Fibroblast of the conjunctiva (primary cell): ENCODE measurements around the gene FARSB.
"Not testable (repeated sequence)": the region's sequence is repeated elsewhere in the genome, so short reads cannot be mapped to it uniquely, and the experiment has no call there.

ENCODE experiments used
- DNase-seq: peaks from one replicate; pipeline ENCODE4 v3.0.0-alpha.2; 2010; ENCODE audit warnings: low read depth

FARSB gene

GRCh38 chr2:222604749-222605515 is 51.0 kb downstream of the FARSB start:
- no peak for DNase-seq

- no peak for DNase-seq
These were observed 52.4 kb downstream of the FARSB start for GRCh38 chr2:222603501-222603900.

- DNase-seq = no peak
These were observed 57.3 kb downstream of the FARSB start for GRCh38 chr2:222598611-222599010.

DNA sequence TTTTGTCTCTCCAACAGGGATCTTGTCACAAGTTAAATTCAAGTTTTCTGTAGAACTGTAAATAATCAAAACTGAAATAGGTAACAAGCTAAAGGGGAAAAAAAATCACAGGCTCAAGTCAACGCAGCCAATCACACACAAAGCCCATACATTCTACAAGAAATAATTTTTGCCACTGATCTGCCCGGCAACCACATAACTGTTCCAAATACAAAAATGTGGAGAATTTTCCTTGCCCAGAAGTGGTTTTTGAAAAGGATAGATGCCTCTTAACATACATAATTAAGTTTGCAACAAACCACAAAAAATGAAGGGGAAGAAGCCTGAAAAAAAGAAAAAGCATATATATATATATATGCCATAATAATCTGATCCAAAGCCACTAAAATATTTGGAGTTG is 60.3 kb downstream of the FARSB start:
- no peak for DNase-seq

DNA sequence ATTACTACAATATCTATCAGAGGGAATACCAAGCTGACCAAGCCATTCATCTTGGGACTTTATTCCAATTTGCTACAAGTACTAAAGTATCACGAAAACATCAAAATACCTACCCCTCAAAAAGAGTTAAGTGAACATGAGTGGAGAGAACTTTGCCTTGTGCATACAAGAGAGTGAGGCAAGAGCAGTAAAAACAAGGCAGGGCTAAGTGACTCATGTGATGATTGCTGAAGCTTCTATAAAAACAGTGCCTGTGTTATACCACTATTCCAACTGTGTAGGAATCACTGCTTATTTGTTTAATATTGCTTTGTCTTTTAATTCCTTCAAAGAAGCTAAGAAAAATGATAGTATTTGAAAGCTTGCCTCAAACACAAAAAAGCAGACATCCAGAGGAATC is 61.2 kb downstream of the FARSB start:
- peak; percentile 55 for DNase-seq

DNA sequence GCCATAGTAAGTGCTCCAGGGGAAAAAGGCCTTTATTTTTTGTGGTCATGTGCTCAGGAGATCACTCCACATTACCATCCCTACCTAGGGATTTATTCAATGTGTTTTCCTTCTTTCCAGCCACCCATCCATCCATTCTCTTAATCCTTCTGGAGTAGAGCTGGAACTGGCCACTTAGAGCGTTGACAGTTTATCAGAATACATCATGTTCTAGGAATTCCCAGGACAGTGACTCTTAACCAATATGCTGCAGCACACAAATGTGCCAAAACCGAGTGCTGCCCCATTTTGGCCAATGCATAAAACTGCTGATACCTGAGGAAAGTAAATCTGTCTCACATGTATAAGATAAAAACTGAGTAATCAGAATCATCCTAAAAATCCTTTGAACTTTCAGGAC is 63.7 kb downstream of the FARSB start:
- DNase-seq = no peak

GRCh38 chr2:222591661-222592060 is 64.2 kb downstream of the FARSB start:
- DNase-seq = no peak

- not testable (repeated sequence) for DNase-seq
These were observed 71.3 kb downstream of the FARSB start for GRCh38 chr2:222584589-222584988.

GRCh38 chr2:222582928-222583327 is 73.0 kb downstream of the FARSB start:
- no peak for DNase-seq

DNA sequence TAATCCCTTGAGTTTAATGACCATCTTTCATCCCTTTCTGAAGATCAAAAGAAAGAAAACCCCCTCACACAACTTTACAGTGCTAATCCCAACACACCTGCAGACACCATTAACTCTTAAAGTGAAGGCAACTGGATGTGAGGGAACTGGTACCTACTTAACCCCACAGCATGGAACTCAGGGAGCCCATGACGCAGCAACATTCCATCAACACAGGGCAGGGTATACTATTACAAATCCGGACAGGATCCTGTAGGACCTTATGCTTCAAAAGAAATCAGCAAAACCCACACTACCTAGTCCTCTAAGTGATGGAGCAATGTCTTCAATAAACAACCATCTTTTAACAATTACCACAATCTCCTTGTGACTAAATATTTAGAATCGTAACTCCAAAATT is 78.6 kb downstream of the FARSB start:
- no peak for DNase-seq

DNA sequence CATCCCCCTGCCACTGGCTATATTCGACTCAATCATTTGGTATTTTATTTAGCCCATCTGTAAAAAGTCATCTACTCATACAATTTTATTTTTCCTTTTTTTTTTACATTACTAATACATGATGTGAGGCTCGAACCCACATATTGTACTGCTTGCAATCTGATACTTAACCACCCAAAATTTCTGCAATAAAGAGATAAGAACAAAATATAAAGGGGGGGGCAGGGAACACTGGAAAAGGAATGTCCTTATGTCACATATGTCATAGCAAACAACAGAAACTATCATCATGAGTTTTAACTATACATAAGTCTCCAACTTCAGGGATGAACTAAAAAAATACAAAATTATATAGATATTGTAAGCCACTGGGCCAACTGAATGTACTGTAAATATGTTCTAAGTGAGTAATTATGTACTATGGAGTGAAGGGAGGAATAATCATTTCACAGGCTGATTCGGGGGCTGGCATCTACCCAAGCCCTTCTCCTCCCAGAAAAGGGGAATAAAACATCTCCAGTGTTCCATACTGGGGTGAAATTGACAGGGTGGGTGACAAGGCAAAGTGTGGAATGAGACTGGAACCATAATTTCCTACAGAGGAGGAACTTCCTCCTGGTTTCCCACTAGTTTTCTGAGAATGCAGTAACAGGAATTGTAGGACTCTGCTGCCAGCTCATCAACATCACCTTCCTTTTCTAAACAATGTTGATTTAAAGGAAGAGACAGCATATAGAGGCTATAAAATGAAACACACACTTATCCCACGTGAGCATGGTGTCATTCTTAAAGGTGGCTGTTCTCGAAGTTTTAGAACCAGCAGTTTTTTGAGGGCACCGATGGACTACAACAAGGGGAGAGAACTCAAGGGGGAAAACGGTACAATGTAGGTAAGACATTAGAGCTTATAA is 79.5 kb downstream of the FARSB start:
- no peak for DNase-seq

GRCh38 chr2:222575618-222576017 is 80.3 kb downstream of the FARSB start:
- DNase-seq = no peak

GRCh38 chr2:222572751-222573174 is 83.1 kb downstream of the FARSB start:
- DNase-seq = peak; percentile 37

DNA sequence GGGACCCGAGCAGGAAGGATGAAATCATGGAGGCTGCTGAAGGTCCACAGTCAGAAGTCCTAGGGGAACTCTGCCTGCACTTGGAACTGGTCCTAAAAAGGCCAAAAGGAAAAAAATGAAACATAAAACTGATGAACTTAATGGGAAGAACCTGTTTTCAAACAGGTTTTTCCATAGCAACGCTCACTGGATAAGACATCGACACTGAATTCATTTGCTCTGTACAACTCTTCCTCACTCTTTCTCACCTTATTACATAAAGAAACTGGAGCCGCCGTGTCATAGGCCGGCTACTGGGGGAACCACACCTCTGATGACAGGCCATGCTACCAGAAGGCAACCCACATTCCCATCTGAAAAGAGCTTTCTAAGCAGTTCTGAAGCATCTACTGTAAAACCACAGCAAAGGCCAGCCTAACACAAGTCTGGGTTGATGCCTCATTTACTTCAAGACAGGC is 83.6 kb downstream of the FARSB start:
- DNase-seq = no peak

GRCh38 chr2:222569826-222570225 is 86.1 kb downstream of the FARSB start:
- DNase-seq = no peak

GRCh38 chr2:222568865-222569264 is 87.0 kb downstream of the FARSB start:
- DNase-seq = peak; percentile 77

DNA sequence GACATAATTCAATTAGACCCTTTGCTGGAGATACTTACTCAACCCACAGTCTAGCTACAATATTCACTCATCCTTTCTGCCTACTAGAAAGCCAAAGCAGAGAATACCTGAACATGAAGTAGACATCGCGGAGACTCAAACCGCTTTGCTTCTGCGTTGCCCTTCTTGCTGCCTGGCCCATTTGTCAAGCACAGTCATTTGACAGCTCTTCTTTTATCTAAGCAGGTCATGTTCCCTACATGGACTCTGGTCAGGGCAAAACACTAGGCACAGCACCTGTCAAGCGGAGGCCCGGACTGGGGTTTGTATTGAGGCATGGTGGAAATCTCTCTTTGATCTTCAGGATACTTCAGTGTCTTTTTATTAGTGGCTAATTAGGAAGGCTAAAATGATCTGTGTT is 89.7 kb downstream of the FARSB start:
- DNase-seq = no peak

GRCh38 chr2:222563936-222564335 is 92.0 kb downstream of the FARSB start:
- no peak for DNase-seq

DNA sequence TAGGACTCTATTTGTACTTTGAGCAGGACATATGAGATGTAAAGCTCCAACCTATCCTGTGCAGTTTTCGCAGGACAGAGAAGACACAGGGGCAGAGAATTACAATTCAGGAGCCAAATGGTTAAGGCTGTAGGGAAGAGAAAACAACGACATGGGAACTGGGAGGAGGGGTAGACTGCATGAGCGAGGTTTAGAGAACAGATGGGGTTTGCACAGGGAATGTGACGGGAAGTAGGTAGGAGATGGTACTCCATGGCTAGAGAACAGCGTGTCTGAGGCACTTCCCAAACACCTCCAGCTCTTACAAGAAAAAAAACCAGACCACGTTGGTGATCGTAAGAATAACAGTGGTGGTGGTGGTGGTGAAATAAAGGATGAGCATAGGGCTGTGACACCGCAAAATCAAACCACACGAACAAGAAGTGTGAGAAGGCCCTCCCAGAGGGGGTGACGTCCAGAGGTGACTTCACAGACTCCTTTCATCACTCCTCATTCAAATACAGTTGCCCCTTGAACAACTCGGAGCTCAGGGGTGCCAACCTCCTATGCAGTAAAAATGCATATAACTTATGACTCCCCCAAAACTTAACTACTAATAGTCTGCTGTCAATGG is 92.7 kb downstream of the FARSB start:
- no peak for DNase-seq

DNA sequence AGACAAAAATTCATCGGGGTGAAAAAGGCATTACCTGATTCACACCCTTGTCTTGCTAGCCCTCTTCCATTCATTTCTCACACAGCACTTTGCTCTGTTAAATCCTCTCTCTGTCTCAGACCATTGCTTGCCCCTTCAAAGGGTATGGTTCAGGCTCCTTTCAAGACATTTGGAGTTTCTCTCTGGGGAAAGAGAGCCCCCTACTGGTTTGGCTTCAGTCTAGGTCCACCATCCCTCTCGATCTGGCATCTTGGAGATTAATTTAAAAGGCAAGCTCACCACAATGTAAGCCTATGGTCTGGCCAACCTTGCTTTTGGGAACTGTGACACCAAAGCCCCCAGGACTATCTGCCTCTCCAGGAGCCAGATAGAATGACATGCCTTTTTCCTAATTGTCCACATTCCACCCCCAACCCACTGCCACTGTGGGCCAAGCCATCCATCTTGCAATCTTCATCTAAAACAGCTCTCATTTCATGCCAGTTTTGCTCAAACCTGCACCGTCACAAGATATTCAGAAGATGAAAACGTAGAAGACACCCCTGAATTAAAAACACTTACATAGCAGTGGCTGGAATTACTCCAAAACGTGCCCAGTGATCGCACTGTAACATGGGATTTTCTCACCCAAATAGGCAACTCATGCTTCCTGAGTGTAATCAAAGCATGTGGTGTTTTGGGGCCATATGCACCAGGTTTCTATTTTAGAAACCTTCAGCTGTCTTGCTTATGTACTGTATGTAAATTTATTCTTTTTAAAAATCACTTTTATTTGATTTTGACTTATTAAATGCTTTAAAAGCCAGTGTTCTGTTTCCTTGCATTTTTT is 93.9 kb downstream of the FARSB start:
- DNase-seq = peak; percentile 12

DNA sequence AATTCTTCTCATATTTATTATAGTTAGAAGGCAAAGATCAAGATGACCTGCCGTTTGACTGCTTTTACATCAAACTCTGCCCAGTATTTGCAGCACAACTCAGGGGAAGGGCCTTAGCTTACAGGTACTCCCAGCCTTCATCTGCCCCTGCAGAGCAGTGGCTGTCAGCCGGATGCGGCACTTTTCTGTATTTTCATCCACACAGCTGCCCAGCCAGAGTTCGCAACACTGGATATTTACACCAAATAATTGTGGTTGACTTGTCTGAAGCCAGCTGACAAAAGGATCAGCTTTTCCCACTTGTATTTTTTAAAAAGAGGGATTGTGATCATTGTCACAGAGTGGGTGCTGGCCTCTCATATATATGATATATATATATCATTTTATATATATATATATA is 94.7 kb downstream of the FARSB start:
- DNase-seq = no peak

- no peak for DNase-seq
These were observed 101.4 kb downstream of the FARSB start for GRCh38 chr2:222554517-222554916.
